HepG2 (cell line): ENCODE measurements around the gene CACNA1D.

ENCODE experiments used
- KDM1A ChIP-seq: IDR thresholded peaks from 2 replicates; pipeline ENCODE4 v1.6.1; 2016; ENCODE audit warnings: missing compliant biosample characterization
- POLR2A ChIP-seq, 2 experiments: IDR thresholded peaks; 2 replicates each; pipeline ENCODE4 v1.6.1; 2011; ENCODE audit warnings: low read depth in 2 of 2, low read length in 2 of 2, mild to moderate bottlenecking in 1 of 2, moderate library complexity in 1 of 2; ENCODE audit not compliant: insufficient read depth in 1 of 2
- TCF7 ChIP-seq: sonication (generic); IDR thresholded peaks from 2 replicates; pipeline ENCODE4 v1.6.1; 2016; ENCODE audit warnings: antibody characterized with exemption, low read depth
- ZNF766 ChIP-seq: sonication (generic); formaldehyde crosslinking; IDR thresholded peaks from 2 replicates; pipeline ENCODE4 v1.5.0; 2020; ENCODE audit warnings: missing genetic modification reagents, borderline replicate concordance
- TF ChIP-seq, protein P1 (sequence below): sonication (generic); formaldehyde crosslinking; IDR thresholded peaks from 2 replicates; pipeline ENCODE4 v1.5.0; 2020; ENCODE audit warnings: mild to moderate bottlenecking, missing genetic modification reagents, moderate library complexity
- TF ChIP-seq, protein P2 (sequence below): IDR thresholded peaks from 2 replicates; pipeline ENCODE4 v1.6.1; 2016

DNA sequence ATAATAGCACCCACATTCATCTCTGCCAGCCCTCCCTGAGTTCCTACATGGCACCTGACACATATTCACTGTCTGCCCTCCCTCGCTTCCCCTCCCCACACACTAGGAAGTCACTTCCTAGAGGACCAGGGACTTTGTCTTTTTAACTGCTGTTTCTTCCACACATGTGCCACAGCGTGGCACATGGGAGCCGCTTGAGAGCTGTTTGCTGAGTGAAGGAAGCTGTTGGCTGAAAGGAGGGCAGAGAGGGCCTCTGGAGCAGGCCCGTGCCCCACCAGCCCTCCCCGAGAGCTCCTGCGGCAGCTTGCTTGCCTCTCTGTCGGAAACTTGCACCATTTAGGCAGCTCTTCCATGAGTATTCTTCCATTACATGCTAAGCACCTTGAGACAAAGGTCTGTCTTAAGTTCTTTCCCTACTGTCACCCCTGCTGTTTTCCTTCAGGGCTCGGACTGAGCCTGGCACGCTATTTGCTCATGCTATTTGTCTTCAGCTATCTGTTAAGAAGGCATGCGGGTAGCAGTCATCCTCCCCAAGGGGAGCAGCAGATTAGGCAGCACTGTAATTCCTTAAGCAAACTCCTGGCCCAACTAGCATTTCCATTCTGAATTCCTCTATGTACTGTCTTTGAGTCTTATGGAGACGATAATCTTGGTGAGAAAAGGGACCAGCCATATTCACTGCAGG, 72.2 kb downstream of the CACNA1D start:
- no peak for TF ChIP-seq ZNF766 (CRISPR knock-in tag)
- no peak for TF ChIP-seq POLR2A (IDR thresholded peaks at IDR 0.05; ENCODE audit: insufficient read depth in 1 of 2, low read depth in 2 of 2, low read length in 2 of 2)
- TF ChIP-seq KDM1A (CRISPR knock-in tag): no peak
- TF ChIP-seq, protein P1, sequence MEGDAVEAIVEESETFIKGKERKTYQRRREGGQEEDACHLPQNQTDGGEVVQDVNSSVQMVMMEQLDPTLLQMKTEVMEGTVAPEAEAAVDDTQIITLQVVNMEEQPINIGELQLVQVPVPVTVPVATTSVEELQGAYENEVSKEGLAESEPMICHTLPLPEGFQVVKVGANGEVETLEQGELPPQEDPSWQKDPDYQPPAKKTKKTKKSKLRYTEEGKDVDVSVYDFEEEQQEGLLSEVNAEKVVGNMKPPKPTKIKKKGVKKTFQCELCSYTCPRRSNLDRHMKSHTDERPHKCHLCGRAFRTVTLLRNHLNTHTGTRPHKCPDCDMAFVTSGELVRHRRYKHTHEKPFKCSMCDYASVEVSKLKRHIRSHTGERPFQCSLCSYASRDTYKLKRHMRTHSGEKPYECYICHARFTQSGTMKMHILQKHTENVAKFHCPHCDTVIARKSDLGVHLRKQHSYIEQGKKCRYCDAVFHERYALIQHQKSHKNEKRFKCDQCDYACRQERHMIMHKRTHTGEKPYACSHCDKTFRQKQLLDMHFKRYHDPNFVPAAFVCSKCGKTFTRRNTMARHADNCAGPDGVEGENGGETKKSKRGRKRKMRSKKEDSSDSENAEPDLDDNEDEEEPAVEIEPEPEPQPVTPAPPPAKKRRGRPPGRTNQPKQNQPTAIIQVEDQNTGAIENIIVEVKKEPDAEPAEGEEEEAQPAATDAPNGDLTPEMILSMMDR (CRISPR knock-in tag): no peak
- TF ChIP-seq, protein P2, sequence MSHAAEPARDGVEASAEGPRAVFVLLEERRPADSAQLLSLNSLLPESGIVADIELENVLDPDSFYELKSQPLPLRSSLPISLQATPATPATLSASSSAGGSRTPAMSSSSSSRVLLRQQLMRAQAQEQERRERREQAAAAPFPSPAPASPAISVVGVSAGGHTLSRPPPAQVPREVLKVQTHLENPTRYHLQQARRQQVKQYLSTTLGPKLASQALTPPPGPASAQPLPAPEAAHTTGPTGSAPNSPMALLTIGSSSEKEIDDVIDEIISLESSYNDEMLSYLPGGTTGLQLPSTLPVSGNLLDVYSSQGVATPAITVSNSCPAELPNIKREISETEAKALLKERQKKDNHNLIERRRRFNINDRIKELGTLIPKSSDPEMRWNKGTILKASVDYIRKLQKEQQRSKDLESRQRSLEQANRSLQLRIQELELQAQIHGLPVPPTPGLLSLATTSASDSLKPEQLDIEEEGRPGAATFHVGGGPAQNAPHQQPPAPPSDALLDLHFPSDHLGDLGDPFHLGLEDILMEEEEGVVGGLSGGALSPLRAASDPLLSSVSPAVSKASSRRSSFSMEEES (CRISPR knock-in tag): no peak
- TF ChIP-seq TCF7: no peak
